Parathyroid adenoma (tissue), 2 donors: ENCODE results near the gene CRMP1.

Experiments
- H2AFZ ChIP-seq: fragments of 300-600 bp; sonication (generic); one replicate; pipeline ENCODE4 v1.7.0; 2017; ENCODE audit warnings: antibody characterized with exemption, mild to moderate bottlenecking
- H3K27ac ChIP-seq: fragments of 300-600 bp; sonication (generic); one replicate; pipeline ENCODE4 v1.7.0; 2017
- H3K27me3 ChIP-seq: fragments of 300-600 bp; sonication (generic); one replicate; pipeline ENCODE4 v1.7.0; 2017; ENCODE audit warnings: low read length; ENCODE audit not compliant: control insufficient read depth, insufficient read depth
- H3K36me3 ChIP-seq: fragments of 300-600 bp; sonication (generic); one replicate; pipeline ENCODE4 v1.7.0; 2017; ENCODE audit warnings: low read length; ENCODE audit not compliant: control insufficient read depth, insufficient read depth
- H3K4me1 ChIP-seq: fragments of 300-600 bp; sonication (generic); one replicate; pipeline ENCODE4 v1.7.0; 2017; ENCODE audit warnings: control low read depth
- H3K4me2 ChIP-seq: fragments of 300-600 bp; sonication (generic); one replicate; pipeline ENCODE4 v1.7.0; 2017; ENCODE audit warnings: low read length
- H3K4me3 ChIP-seq: fragments of 300-600 bp; sonication (generic); one replicate; pipeline ENCODE4 v1.7.0; 2017; ENCODE audit warnings: low read depth, low read length
- H3K79me2 ChIP-seq: fragments of 300-600 bp; sonication (generic); one replicate; pipeline ENCODE4 v1.7.0; 2017; ENCODE audit warnings: control low read depth
- H3K9ac ChIP-seq: fragments of 300-600 bp; sonication (generic); one replicate; pipeline ENCODE4 v1.7.0; 2017; ENCODE audit warnings: mild to moderate bottlenecking
- H3K9me3 ChIP-seq: fragments of 300-600 bp; sonication (generic); one replicate; pipeline ENCODE4 v1.7.0; 2017; ENCODE audit warnings: low read length; ENCODE audit not compliant: control insufficient read depth
- CTCF ChIP-seq: fragments of 300-600 bp; sonication (generic); IDR thresholded peaks from one replicate; pipeline ENCODE4 v1.7.0; 2017; ENCODE audit warnings: antibody characterized with exemption, mild to moderate bottlenecking
- donor health status: primary hyperparathyroidism.

CRMP1 gene

GRCh38 chr4:5888222-5889001 lies 4.5 kb downstream of the CRMP1 start:
- Histone ChIP-seq H3K79me2 (no peaks in the 10 kb centered on the region), H3K27ac (no peak overlapping the region), H3K27me3 (peaks cover 5% of the 10 kb centered on the region), H3K4me1 (no peaks in the 10 kb centered on the region), H3K4me3 (no peak overlapping the region), H3K4me2 (peak overlapping the region; percentile 18), H2AFZ (peak overlapping the region; percentile 38), H3K36me3 (no peaks in the 10 kb centered on the region), H3K9me3 (no peaks in the 10 kb centered on the region), H3K9ac (no peak overlapping the region)
- TF ChIP-seq CTCF, result no peak

GRCh38 chr4:5887361-5888221 lies 5.3 kb downstream of the CRMP1 start:
- H3K4me2 ChIP-seq, result peak overlapping the region; percentile 18
- H3K27ac ChIP-seq, result no peak overlapping the region
- no peaks in the 10 kb centered on the region for H3K9me3 ChIP-seq
- H3K4me3 ChIP-seq, result no peak overlapping the region
- no peak overlapping the region for H3K9ac ChIP-seq
- no peak for TF ChIP-seq CTCF
- peaks cover 5% of the 10 kb centered on the region for H3K27me3 ChIP-seq
- no peaks in the 10 kb centered on the region for H3K36me3 ChIP-seq
- H3K4me1 ChIP-seq, result no peaks in the 10 kb centered on the region
- H2AFZ ChIP-seq, result peak overlapping the region; percentile 22
- no peaks in the 10 kb centered on the region for H3K79me2 ChIP-seq

GRCh38 chr4:5887011-5887360 lies 5.9 kb downstream of the CRMP1 start:
- Histone ChIP-seq H3K27me3 (peaks cover 5% of the 10 kb centered on the region), H3K4me2 (no peak overlapping the region), H3K4me1 (no peaks in the 10 kb centered on the region), H3K4me3 (no peak overlapping the region), H3K36me3 (no peaks in the 10 kb centered on the region), H2AFZ (no peak overlapping the region), H3K79me2 (no peaks in the 10 kb centered on the region), H3K9me3 (no peaks in the 10 kb centered on the region), H3K9ac (no peak overlapping the region), H3K27ac (no peak overlapping the region)
- TF ChIP-seq CTCF, result no peak

DNA sequence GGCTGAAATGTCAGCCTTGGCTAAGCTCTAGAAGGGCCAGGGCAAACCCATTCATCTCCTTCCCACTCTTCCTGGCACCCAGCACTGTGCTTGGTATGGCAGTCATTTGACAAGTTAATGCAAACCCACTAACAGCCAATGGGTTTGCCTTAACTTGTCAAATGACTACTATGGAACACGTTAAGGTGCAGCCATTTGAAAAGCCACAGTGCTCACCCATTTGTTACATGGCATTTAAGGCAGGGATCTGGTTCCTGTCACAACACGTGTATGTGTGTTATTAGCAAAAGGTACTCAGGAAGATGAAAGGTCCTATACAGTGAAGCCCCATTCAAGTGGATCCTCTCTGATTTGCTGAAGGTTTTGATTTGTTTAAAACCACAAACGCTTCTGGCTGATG lies 7.2 kb downstream of the CRMP1 start:
- no peaks in the 10 kb centered on the region for H3K36me3 ChIP-seq
- no peak overlapping the region for H3K4me3 ChIP-seq
- no peak overlapping the region for H3K9ac ChIP-seq
- TF ChIP-seq CTCF, result no peak
- H3K79me2 ChIP-seq, result no peaks in the 10 kb centered on the region
- no peaks in the 10 kb centered on the region for H3K4me1 ChIP-seq
- H3K27ac ChIP-seq, result no peak overlapping the region
- H3K4me2 ChIP-seq, result no peak overlapping the region
- H3K9me3 ChIP-seq, result no peaks in the 10 kb centered on the region
- no peaks in the 10 kb centered on the region for H3K27me3 ChIP-seq
- H2AFZ ChIP-seq, result no peak overlapping the region
